ENCODE data around the gene PIP4K2B.

The PIP4K2B gene

DNA sequence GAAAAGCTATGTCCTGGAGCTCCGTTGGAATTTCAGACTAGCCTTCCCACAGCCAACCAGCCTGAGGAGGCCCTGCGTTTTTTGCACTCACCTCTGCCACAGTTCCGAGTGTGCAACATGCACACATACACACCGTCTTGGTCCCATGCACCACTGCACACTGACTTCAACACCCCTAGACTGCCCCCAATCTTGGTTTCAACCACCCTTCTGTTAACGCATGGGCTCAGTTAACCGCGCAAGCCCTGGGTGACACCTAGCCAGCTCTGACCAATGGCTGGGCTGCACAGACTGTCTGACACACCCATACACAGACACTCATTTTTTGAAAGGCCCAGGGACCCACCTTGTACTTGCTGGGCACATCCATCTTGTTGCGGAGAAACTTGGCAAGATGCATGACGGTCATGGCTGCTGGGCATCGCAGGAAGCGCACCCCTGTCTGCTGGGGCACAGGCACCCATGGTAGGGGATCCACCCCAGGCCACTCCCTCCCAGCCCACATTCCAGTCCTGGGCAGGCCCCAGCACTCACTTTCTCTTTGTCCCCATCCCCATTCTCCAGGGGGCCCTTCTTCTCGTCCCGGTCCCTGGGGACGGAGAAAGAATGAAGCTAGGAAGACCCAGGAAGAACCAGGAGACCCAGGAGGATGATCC is 61.2 kb downstream of the PIP4K2B start:
- no peak for DNase-seq (ENCODE audit: extremely low spot score)
- TF ChIP-seq, protein P1, sequence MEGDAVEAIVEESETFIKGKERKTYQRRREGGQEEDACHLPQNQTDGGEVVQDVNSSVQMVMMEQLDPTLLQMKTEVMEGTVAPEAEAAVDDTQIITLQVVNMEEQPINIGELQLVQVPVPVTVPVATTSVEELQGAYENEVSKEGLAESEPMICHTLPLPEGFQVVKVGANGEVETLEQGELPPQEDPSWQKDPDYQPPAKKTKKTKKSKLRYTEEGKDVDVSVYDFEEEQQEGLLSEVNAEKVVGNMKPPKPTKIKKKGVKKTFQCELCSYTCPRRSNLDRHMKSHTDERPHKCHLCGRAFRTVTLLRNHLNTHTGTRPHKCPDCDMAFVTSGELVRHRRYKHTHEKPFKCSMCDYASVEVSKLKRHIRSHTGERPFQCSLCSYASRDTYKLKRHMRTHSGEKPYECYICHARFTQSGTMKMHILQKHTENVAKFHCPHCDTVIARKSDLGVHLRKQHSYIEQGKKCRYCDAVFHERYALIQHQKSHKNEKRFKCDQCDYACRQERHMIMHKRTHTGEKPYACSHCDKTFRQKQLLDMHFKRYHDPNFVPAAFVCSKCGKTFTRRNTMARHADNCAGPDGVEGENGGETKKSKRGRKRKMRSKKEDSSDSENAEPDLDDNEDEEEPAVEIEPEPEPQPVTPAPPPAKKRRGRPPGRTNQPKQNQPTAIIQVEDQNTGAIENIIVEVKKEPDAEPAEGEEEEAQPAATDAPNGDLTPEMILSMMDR (IDR thresholded peaks at IDR 0.05; ENCODE audit: control extremely low read depth, extremely low read depth, low read depth, missing control alignments) = no peak
- CTCF ChIA-PET = interaction anchor here (1.3 to 4.8 kb wide), 6 partner anchors 7 to 70 kb away, joined by 4 to 80 read pairs (median 33); partner anchors contain the start of gene EPOP
- POLR2A ChIA-PET = no interaction called here

DNA sequence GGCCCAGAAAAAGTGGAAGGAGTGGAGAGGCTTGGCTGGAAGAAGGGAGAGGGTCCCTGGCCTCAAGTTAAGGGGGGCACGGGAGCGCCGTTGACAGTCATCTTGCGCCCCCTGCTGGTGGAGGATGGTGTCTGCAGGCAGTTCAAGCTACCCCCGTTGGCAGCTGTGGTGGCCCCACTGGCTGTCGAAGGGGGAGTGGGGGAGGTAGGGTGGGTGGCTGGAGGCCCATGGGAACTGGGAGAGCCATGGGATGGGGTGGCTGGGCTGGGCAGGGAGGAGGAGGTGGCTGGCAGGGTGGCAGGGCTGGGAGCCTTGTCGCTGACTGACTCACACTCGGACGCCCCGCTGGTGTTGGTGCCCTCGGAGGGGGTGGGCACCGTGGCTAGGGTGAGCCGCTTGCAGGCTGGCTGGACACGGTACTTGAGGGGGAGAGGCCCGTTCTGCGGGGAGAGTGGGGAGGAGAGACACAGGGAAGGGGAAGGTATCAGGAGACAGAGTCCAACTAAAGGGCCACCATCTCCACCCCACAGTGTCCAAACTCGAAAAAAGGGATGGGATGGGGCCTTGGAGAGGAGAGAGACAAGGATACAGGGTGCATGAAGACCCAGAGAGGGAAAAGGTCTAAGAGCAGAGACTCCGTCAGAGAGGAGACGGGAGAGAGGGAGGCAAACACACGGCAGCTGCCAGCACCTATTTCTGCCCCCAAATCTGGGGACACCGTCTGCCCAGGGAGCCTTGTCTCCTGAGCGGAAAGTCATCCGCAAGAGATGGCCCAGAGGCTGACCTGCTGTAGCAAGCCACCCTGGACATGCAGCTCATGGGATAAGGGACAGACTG is 64.0 kb downstream of the PIP4K2B start:
- ChIA-PET CTCF (interaction anchor here (0.6 to 4.8 kb wide), 31 partner anchors 10 to 429 kb away, joined by 3 to 80 read pairs (median 6); partner anchors contain the start of genes EPOP, MLLT6, PSMB3 and RPL23), POLR2A (interaction anchor here (0.6 to 0.7 kb wide), 2 partner anchors 136 to 1334 kb away, joined by 3 to 7 read pairs; no protein-coding TSS in a partner anchor)
- TF ChIP-seq, protein P1 (IDR thresholded peaks at IDR 0.05; ENCODE audit: control extremely low read depth, extremely low read depth, low read depth, missing control alignments) = peak; percentile 94
- DNase-seq (ENCODE audit: extremely low spot score) = peak; percentile 87

DNA sequence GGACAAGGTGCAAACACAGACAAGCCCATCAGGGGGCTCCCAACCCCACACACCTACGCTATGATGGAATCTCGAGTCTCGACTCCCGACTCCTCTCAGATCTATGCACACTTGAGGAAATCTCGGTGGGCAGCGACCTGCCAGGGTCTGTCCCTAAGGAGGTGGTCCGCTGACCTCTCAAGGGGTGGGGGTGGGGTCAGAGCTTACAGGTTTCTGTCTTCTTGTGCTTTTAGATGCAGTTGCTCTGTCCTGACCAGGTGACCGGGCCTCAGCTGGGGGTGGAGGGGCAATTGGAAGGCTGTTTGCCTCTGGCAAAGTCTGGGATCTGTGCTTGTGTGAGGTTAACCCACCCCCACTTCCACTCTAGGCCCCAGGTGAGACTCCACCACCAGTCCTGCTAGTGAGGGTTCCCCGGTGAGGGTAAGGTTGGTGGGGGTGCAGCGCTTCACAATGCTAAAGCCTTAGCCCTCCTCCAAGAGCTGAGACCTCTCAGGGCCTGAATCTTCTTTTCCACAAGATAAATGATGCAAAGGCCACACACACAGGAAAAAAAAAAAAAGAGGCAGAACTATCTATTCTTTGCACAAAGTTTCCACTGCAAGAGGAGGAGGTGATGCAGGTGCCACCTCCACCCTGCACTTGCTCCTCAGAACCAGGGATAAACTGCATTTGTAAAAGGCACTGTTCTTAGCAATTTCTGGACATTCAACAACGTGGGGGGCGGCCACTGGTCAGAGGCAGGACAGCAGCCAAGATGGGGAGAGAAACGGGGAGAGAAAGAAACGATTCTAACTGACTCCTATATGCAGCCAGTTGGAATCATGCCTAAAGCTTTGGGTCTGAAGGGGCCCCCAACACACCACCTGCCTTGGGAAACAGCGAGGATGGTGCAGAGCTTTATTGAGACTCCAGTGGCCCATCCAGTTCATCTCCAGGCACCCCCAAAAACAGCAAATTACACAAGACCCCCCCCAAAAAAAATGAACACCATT is 65.1 kb downstream of the PIP4K2B start:
- POLR2A ChIA-PET = no interaction called here
- no peak for DNase-seq (ENCODE audit: extremely low spot score)
- CTCF ChIA-PET = interaction anchor here (0.7 to 4.8 kb wide), 25 partner anchors 10 to 176 kb away, joined by 3 to 80 read pairs (median 7); partner anchors contain the start of genes EPOP, MLLT6, PSMB3 and RPL23
- TF ChIP-seq, protein P1 (IDR thresholded peaks at IDR 0.05; ENCODE audit: control extremely low read depth, extremely low read depth, low read depth, missing control alignments) = peak; percentile 43

DNA sequence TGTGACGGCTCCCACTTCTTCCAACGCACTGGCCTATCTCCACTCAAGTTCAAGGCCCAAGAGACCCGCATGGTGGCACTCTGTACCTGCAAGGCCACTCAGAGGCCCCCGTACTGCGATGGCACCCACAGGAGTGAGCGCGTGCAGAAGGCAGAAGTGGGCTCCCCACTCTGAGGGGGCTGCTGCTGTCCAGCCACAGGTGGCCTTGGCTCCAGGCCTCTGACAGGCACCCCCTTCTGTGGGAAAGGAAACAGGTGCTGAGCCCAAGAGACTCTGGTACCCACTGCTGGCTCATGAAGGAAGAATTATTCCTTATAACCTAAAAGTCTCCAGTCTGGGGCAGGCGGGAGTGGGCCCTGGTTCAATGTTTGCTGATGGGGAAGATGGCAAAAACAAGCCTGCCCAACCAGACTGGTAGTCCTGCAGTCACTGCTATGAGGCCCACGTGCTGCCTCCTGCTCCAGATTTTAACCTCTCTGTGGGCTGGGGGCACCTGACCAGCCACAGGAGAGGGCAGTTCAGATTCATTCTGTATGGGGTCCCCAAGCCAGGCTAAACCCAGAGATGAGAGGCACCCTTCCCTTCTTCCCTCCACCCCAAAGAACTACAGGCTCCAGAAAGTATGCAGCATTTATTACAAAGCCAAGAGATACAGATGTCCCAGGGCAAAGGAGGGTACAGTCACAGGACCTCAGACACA is 65.9 kb downstream of the PIP4K2B start:
- ChIA-PET CTCF (interaction anchor here (0.8 to 4.8 kb wide), 10 partner anchors 9 to 70 kb away, joined by 3 to 80 read pairs (median 22); partner anchors contain the start of gene EPOP), POLR2A (no interaction called here)
- TF ChIP-seq, protein P1 (IDR thresholded peaks at IDR 0.05; ENCODE audit: control extremely low read depth, extremely low read depth, low read depth, missing control alignments) = no peak
- DNase-seq (ENCODE audit: extremely low spot score) = no peak

DNA sequence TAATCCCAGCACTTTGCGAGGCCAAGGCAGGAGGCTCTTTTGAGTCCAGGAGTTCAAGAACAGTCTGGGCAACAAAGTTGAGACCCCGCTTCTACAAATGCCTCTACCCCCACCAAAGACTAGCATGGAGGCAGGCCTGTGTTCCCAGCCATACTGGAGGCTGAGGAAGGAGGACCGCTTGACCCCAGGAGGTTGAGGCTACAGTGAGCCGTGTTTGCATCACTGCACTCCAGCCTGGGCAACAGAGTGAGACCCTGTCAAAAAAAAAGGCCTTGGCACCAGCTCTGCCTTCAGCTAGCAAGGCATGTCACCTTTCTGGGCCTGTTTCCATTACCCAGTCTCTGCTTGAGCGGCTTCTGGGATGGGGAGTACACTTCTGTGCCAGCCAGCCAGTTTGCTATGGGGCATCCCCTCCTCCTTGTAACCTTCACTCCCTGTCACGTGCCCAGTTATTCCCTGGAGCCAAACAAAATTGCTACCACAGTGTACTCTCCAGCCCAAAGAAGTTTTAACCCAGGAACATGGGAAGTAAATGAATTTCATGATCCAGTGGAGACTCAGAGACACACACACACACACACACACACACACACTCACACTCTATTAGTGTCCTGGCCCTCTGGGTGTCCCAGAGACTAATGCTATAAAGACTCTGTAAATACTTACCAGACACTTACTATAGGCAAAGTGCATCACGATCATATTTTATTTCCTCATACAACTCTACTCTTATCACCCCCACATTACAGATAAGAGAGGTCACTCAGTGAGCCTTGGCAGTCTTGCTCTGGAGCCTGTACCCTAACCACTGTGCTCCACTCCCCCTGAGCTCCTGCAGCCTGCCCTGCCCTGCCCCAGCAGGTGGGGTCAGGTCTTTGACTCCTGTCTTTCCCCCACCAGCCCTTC is 66.7 kb downstream of the PIP4K2B start:
- CTCF ChIA-PET = interaction anchor here (0.8 to 2.5 kb wide), 3 partner anchors 10 to 58 kb away, joined by 3 to 18 read pairs (median 5); partner anchors contain the start of gene EPOP
- TF ChIP-seq, protein P1 (IDR thresholded peaks at IDR 0.05; ENCODE audit: control extremely low read depth, extremely low read depth, low read depth, missing control alignments) = no peak
- DNase-seq (ENCODE audit: extremely low spot score) = no peak
- POLR2A ChIA-PET = no interaction called here

All from GM10248 (cell line).